Activated T-cell treated with anti-CD3 and anti-CD28 coated beads, Interleukin-2, amount 50 U/mL, for 24 hours (primary cell): Measurements from ENCODE around the gene FLVCR1.

Experiments
- DNase-seq: peaks from one replicate; pipeline ENCODE4 v3.0.0-alpha.2; 2020
- H3K27ac Mint-ChIP-seq: 2 replicates; pipeline ENCODE4 v1.8.0; 2020; ENCODE audit warnings: mild to moderate bottlenecking, mixed read lengths
- H3K27me3 Mint-ChIP-seq: 2 replicates; pipeline ENCODE4 v1.8.0; 2020; ENCODE audit warnings: mixed read lengths
- H3K36me3 Mint-ChIP-seq: 2 replicates; pipeline ENCODE4 v1.8.0; 2020; ENCODE audit warnings: low read depth, mixed read lengths
- H3K4me1 Mint-ChIP-seq: 2 replicates; pipeline ENCODE4 v1.8.0; 2020; ENCODE audit warnings: low read depth, mixed read lengths
- H3K4me3 Mint-ChIP-seq: 2 replicates; pipeline ENCODE4 v1.8.0; 2020; ENCODE audit warnings: mild to moderate bottlenecking, moderate library complexity, mixed read lengths
- H3K9me3 Mint-ChIP-seq: 2 replicates; pipeline ENCODE4 v1.8.0; 2020; ENCODE audit warnings: mixed read lengths

FLVCR1 gene

GRCh38 chr1:212916481-212917133, 58.5 kb downstream of the FLVCR1 start:
- Mint-ChIP-seq H3K27ac (no peak overlapping the region), H3K27me3 (peaks cover 24% of the 10 kb centered on the region), H3K4me3 (no peak overlapping the region), H3K36me3 (no peaks in the 10 kb centered on the region), H3K4me1 (peaks cover 4% of the 10 kb centered on the region), H3K9me3 (no peaks in the 10 kb centered on the region)
- no peak for DNase-seq

GRCh38 chr1:212917134-212917485, 59.0 kb downstream of the FLVCR1 start:
- no peak overlapping the region for H3K4me3 Mint-ChIP-seq
- H3K4me1 Mint-ChIP-seq: peaks cover 4% of the 10 kb centered on the region
- H3K9me3 Mint-ChIP-seq: no peaks in the 10 kb centered on the region
- DNase-seq: no peak
- no peaks in the 10 kb centered on the region for H3K36me3 Mint-ChIP-seq
- H3K27me3 Mint-ChIP-seq: peaks cover 24% of the 10 kb centered on the region
- H3K27ac Mint-ChIP-seq: no peak overlapping the region

GRCh38 chr1:212917858-212918257, 59.8 kb downstream of the FLVCR1 start:
- H3K27me3 Mint-ChIP-seq: peaks cover 24% of the 10 kb centered on the region
- H3K27ac Mint-ChIP-seq: no peak overlapping the region
- DNase-seq: no peak
- no peaks in the 10 kb centered on the region for H3K36me3 Mint-ChIP-seq
- no peak overlapping the region for H3K4me3 Mint-ChIP-seq
- peaks cover 4% of the 10 kb centered on the region for H3K4me1 Mint-ChIP-seq
- no peaks in the 10 kb centered on the region for H3K9me3 Mint-ChIP-seq

DNA sequence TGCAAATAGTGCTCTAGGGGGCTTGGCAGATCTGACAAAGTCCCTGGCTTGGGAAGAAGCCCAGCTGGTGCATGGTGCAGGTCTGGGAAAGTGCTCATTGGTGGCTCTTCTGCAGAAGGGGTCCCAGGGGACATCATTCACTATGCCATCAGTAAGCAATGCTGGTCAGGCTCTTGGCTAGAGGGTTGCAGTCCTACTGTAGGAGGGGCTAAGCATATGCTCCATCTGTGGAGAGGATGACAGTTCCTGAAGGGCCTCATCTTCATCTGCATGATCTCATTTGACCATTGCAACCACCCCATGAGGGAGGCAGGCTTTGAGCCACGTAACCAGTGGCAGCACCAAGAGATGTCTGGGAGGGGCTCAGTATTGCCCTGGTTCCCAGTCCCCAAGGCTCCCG, 60.7 kb downstream of the FLVCR1 start:
- H3K27ac Mint-ChIP-seq: no peak overlapping the region
- peaks cover 24% of the 10 kb centered on the region for H3K27me3 Mint-ChIP-seq

GRCh38 chr1:212920246-212920645, 62.2 kb downstream of the FLVCR1 start:
- no peaks in the 10 kb centered on the region for H3K36me3 Mint-ChIP-seq
- H3K4me3 Mint-ChIP-seq: no peak overlapping the region
- no peak overlapping the region for H3K27ac Mint-ChIP-seq
- no peak for DNase-seq
- H3K4me1 Mint-ChIP-seq: peaks cover 4% of the 10 kb centered on the region
- H3K27me3 Mint-ChIP-seq: peaks cover 23% of the 10 kb centered on the region
- H3K9me3 Mint-ChIP-seq: no peaks in the 10 kb centered on the region

More for the DNA sequence above, 60.7 kb downstream of the FLVCR1 start:
- Mint-ChIP-seq H3K36me3 (no peaks in the 10 kb centered on the region), H3K9me3 (no peaks in the 10 kb centered on the region), H3K4me1 (peaks cover 4% of the 10 kb centered on the region), H3K4me3 (no peak overlapping the region)
- no peak for DNase-seq

- no peak for DNase-seq
- no peak overlapping the region for H3K27ac Mint-ChIP-seq
- H3K4me1 Mint-ChIP-seq: peaks cover 4% of the 10 kb centered on the region
- no peaks in the 10 kb centered on the region for H3K9me3 Mint-ChIP-seq
- H3K36me3 Mint-ChIP-seq: no peaks in the 10 kb centered on the region
- H3K27me3 Mint-ChIP-seq: peaks cover 19% of the 10 kb centered on the region
- H3K4me3 Mint-ChIP-seq: no peak overlapping the region
These were observed 62.8 kb downstream of the FLVCR1 start for GRCh38 chr1:212920896-212921295.

- H3K27ac Mint-ChIP-seq: no peak overlapping the region
- no peak for DNase-seq
- H3K36me3 Mint-ChIP-seq: no peaks in the 10 kb centered on the region
- no peak overlapping the region for H3K4me3 Mint-ChIP-seq
- peaks cover 14% of the 10 kb centered on the region for H3K27me3 Mint-ChIP-seq
- H3K9me3 Mint-ChIP-seq: no peaks in the 10 kb centered on the region
- H3K4me1 Mint-ChIP-seq: no peaks in the 10 kb centered on the region
These were observed 63.9 kb downstream of the FLVCR1 start for GRCh38 chr1:212922016-212922415.

DNA sequence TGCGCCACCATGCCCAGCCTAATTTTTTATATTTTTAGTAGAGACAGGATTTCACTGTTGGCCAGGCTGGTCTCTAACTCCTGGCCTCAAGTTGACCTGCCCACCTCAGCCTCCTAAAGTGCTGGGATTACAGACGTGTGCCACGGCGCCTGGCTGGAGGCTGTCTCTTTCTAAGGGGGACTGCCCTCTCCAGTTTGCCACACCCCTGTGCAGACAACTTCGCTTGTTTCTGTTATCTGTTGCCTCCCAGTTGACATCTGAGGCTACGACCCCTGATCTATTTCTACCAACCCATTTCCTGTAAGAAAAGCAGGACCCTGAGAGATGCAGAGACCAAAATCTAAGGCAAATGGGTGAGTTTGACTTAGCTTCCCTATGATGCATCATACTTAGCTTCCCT, 68.3 kb downstream of the FLVCR1 start:
- H3K27me3 Mint-ChIP-seq: no peaks in the 10 kb centered on the region
- H3K9me3 Mint-ChIP-seq: no peaks in the 10 kb centered on the region
- no peak overlapping the region for H3K27ac Mint-ChIP-seq
- H3K4me1 Mint-ChIP-seq: no peaks in the 10 kb centered on the region
- DNase-seq: no peak
- H3K4me3 Mint-ChIP-seq: no peak overlapping the region
- H3K36me3 Mint-ChIP-seq: no peaks in the 10 kb centered on the region

GRCh38 chr1:212928323-212929291, 70.5 kb downstream of the FLVCR1 start:
- no peak overlapping the region for H3K27ac Mint-ChIP-seq
- no peaks in the 10 kb centered on the region for H3K36me3 Mint-ChIP-seq
- no peaks in the 10 kb centered on the region for H3K4me1 Mint-ChIP-seq
- H3K27me3 Mint-ChIP-seq: no peaks in the 10 kb centered on the region
- no peak for DNase-seq
- H3K4me3 Mint-ChIP-seq: no peak overlapping the region
- H3K9me3 Mint-ChIP-seq: no peaks in the 10 kb centered on the region

DNA sequence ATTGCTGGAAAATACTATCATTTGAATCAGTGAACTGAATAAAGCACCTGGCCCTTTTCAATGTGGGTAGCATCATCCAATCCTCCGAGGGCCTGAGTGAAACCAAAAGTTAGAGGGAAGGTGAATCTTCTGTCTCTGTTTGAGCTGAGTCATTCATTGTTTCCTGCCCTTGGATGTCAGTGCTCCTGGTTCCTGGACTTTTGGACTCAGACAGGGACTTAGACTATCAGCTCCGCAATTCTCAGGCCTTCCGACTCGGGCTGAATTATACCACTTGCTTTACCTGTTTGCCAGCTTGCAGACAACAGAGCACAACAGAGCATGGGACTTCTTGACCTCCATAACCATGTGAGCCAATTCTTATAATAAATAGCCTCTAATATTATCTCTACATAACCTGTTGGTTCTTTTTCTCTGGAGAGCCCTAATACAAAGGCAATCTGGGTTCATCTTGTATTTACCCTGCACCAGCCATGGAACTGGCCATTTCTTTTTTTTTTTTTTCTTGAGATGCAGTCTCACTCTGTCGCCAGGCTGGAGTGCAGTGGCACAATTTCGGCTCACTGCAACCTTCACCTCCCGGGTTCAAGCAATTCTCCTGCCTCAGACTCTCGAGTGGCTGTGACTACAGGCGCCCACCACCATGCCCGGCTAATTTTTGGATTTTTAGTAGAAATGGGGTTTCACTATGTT, 73.1 kb downstream of the FLVCR1 start:
- no peaks in the 10 kb centered on the region for H3K9me3 Mint-ChIP-seq
- no peak overlapping the region for H3K27ac Mint-ChIP-seq
- no peaks in the 10 kb centered on the region for H3K36me3 Mint-ChIP-seq
- H3K27me3 Mint-ChIP-seq: no peaks in the 10 kb centered on the region
- H3K4me1 Mint-ChIP-seq: no peaks in the 10 kb centered on the region
- no peak overlapping the region for H3K4me3 Mint-ChIP-seq
- no peak for DNase-seq

DNA sequence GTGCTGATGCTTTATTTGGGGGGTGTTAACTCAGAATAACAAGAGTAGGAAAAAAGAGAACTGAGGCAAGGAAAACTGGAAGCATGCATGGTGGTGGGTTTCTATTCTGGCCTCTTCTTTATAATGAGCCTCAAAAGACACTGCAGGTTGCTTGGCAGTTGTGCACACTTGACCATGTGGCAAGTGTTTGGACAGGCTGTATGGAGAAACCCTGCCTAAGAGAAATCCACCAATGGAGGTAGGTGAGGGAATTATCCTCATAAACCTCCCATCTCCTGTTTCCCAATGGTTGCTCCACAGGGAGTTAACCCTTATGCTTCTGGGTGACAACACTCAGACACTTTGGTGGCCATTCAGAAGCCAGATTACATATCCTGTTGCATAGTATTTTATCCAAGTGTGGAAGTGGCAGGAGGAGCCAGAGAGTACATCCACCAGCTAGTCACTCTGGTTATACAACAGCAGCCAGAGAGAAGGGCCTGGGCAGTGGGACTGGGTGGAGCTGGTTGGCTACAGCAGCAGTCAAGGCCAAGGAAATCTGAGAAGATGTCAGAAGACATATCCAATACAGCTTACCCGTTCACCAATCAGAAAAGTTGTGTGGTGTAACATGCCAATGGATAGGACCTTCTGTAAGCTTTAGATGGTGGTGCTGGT, 75.9 kb downstream of the FLVCR1 start:
- no peaks in the 10 kb centered on the region for H3K36me3 Mint-ChIP-seq
- DNase-seq: no peak
- no peak overlapping the region for H3K4me3 Mint-ChIP-seq
- H3K4me1 Mint-ChIP-seq: peaks cover 4% of the 10 kb centered on the region
- no peaks in the 10 kb centered on the region for H3K27me3 Mint-ChIP-seq
- H3K9me3 Mint-ChIP-seq: no peaks in the 10 kb centered on the region
- H3K27ac Mint-ChIP-seq: no peak overlapping the region

- Mint-ChIP-seq H3K4me3 (no peak overlapping the region), H3K27ac (no peak overlapping the region), H3K4me1 (peaks cover 4% of the 10 kb centered on the region), H3K36me3 (no peaks in the 10 kb centered on the region), H3K27me3 (no peaks in the 10 kb centered on the region), H3K9me3 (peaks cover 8% of the 10 kb centered on the region)
- DNase-seq: no peak
These were observed 77.4 kb downstream of the FLVCR1 start for GRCh38 chr1:212935387-212935981.

DNA sequence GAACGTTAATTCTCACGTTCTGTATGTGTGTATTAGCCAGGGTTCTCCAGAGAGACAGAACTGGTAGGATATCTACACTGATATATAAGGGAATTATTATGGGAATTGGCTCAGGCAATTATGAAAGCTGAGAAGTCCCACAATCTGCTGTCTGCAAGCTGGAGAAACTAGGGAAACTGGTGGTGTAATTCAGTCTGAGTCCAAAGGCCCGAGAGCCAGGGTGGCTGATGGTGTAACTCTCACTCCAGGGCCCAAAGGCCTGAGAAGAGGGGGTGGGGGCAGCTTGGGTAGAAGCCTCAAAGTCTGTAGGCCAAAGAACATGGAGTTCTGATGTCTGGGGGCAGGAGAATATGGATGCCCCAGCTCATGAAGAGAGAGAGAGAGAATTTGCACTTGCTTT, 79.0 kb downstream of the FLVCR1 start:
- no peaks in the 10 kb centered on the region for H3K27me3 Mint-ChIP-seq
- H3K9me3 Mint-ChIP-seq: peaks cover 8% of the 10 kb centered on the region

GRCh38 chr1:212938846-212939245, 80.8 kb downstream of the FLVCR1 start:
- DNase-seq: no peak
- Mint-ChIP-seq H3K36me3 (no peaks in the 10 kb centered on the region), H3K27ac (no peak overlapping the region), H3K27me3 (no peaks in the 10 kb centered on the region), H3K9me3 (peaks cover 8% of the 10 kb centered on the region), H3K4me1 (peaks cover 4% of the 10 kb centered on the region), H3K4me3 (no peak overlapping the region)

More for the DNA sequence above, 79.0 kb downstream of the FLVCR1 start:
- no peak overlapping the region for H3K27ac Mint-ChIP-seq
- H3K4me3 Mint-ChIP-seq: no peak overlapping the region
- peaks cover 4% of the 10 kb centered on the region for H3K4me1 Mint-ChIP-seq
- no peaks in the 10 kb centered on the region for H3K36me3 Mint-ChIP-seq
- no peak for DNase-seq
